ENCODE measurements around the gene SCN1B. TPM values are rescaled to one million over a fixed set of nuclear protein-coding genes. Genes with fewer than 3 reads are reported as not detected.

Gene SCN1B
- polyA plus RNA-seq, 2 of the 4 experiments (the other 2 are of a cell fraction) = 11.0 to 11.3 TPM

DNA sequence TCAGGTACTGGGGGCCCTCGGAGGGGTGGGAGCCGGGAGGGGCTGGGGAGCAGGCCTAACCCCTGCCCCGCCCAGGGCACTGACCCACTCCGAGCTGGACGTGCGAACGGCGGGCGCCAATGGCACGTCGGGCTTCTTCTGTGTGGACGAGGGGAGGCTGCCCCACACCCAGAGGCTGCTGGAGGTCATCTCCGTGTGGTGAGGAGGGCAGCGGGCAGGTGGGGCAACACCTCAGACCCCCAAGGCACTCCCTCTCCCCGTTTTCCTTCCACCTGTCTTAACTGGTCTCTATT is 29.5 kb downstream of the SCN1B start:
- DNase-seq (ENCODE audit: low read depth in 1 of 2, low spot score in 1 of 2) = no peak
- no peak for FAIRE-seq
- H3K9me3 ChIP-seq = no peaks in the 10 kb centered on the region
- WGBS (ENCODE audit: missing lambda C conversion rate) = 57% methylated on average over 14 of the region's 15 CpGs
- no peak for ATAC-seq
- H3K4me3 ChIP-seq = no peak overlapping the region
- ChIA-PET CTCF (interaction anchor here (0.6 to 18.1 kb wide), 9 partner anchors 7 to 218 kb away, joined by 3 to 374 read pairs (median 12); partner anchors contain the start of genes FXYD3, HPN and LGI4), POLR2A (no interaction called here)
- TF ChIP-seq MYC (IDR thresholded peaks at IDR 0.05; ENCODE audit: borderline replicate concordance, low read length) (no peak), FOSB (CRISPR knock-in tag; IDR thresholded peaks at IDR 0.05) (no peak), POLR2A (IDR thresholded peaks at IDR 0.05; ENCODE audit: low read length) (no peak), POLR2AphosphoS2 (conservative IDR thresholded peaks at IDR 0.05; ENCODE audit: low read length) (no peak), TP53 (CRISPR knock-in tag; IDR thresholded peaks at IDR 0.05) (no peak), NR3C1 (IDR thresholded peaks at IDR 0.05) (no peak), CEBPB (IDR thresholded peaks at IDR 0.05) (no peak), KDM5A (IDR thresholded peaks at IDR 0.05) (no peak)
- H3K27ac ChIP-seq = no peak overlapping the region
- peaks cover 9% of the 10 kb centered on the region; the same call in 2 of the 3 replicates for H3K4me1 ChIP-seq
- H3K4me2 ChIP-seq = no peak overlapping the region

DNA sequence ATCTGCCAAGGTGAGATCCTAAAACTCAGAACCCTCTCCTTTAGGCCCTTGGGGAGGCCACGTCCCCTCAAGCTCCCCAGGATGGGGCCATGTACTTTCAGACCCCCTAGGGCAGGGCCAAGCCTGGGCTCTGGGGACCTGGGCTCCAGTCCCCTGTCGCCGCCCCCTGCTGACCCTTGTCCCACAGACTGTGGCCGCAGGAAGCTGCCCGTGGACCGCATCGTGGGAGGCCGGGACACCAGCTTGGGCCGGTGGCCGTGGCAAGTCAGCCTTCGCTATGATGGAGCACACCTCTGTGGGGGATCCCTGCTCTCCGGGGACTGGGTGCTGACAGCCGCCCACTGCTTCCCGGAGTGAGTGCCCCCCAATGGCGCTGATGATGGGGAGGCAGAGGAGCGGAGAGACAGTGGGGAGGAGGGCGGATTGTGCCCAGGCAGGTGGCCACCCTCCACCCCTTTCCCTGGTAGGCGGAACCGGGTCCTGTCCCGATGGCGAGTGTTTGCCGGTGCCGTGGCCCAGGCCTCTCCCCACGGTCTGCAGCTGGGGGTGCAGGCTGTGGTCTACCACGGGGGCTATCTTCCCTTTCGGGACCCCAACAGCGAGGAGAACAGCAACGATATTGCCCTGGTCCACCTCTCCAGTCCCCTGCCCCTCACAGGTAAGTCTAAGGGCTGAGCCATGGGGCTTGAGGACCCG is 30.0 kb downstream of the SCN1B start:
- no peaks in the 10 kb centered on the region for H3K9me3 ChIP-seq
- WGBS (ENCODE audit: missing lambda C conversion rate) = 71% methylated on average over 24 of the region's 29 CpGs
- no peak for FAIRE-seq
- DNase-seq (ENCODE audit: low read depth in 1 of 2, low spot score in 1 of 2) = no peak
- TF ChIP-seq, protein P1, sequence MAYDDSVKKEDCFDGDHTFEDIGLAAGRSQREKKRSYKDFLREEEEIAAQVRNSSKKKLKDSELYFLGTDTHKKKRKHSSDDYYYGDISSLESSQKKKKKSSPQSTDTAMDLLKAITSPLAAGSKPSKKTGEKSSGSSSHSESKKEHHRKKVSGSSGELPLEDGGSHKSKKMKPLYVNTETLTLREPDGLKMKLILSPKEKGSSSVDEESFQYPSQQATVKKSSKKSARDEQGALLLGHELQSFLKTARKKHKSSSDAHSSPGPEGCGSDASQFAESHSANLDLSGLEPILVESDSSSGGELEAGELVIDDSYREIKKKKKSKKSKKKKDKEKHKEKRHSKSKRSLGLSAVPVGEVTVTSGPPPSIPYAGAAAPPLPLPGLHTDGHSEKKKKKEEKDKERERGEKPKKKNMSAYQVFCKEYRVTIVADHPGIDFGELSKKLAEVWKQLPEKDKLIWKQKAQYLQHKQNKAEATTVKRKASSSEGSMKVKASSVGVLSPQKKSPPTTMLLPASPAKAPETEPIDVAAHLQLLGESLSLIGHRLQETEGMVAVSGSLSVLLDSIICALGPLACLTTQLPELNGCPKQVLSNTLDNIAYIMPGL (CRISPR knock-in tag; IDR thresholded peaks at IDR 0.05; ENCODE audit: borderline replicate concordance) = no peak
- no peak for TF ChIP-seq CHD2 (IDR thresholded peaks at IDR 0.05; ENCODE audit: low read length, partially characterized antibody)
- TF ChIP-seq CHD4 (IDR thresholded peaks at IDR 0.05; ENCODE audit: borderline replicate concordance) = no peak
- TF ChIP-seq, protein P2, sequence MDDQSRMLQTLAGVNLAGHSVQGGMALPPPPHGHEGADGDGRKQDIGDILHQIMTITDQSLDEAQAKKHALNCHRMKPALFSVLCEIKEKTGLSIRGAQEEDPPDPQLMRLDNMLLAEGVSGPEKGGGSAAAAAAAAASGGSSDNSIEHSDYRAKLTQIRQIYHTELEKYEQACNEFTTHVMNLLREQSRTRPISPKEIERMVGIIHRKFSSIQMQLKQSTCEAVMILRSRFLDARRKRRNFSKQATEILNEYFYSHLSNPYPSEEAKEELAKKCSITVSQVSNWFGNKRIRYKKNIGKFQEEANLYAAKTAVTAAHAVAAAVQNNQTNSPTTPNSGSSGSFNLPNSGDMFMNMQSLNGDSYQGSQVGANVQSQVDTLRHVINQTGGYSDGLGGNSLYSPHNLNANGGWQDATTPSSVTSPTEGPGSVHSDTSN (IDR thresholded peaks at IDR 0.05) = no peak
- no peak for TF ChIP-seq HEYL (CRISPR knock-in tag; IDR thresholded peaks at IDR 0.05)
- no peak for TF ChIP-seq RNF2 (IDR thresholded peaks at IDR 0.05; ENCODE audit: borderline replicate concordance, low read depth)
- TF ChIP-seq, protein P3, sequence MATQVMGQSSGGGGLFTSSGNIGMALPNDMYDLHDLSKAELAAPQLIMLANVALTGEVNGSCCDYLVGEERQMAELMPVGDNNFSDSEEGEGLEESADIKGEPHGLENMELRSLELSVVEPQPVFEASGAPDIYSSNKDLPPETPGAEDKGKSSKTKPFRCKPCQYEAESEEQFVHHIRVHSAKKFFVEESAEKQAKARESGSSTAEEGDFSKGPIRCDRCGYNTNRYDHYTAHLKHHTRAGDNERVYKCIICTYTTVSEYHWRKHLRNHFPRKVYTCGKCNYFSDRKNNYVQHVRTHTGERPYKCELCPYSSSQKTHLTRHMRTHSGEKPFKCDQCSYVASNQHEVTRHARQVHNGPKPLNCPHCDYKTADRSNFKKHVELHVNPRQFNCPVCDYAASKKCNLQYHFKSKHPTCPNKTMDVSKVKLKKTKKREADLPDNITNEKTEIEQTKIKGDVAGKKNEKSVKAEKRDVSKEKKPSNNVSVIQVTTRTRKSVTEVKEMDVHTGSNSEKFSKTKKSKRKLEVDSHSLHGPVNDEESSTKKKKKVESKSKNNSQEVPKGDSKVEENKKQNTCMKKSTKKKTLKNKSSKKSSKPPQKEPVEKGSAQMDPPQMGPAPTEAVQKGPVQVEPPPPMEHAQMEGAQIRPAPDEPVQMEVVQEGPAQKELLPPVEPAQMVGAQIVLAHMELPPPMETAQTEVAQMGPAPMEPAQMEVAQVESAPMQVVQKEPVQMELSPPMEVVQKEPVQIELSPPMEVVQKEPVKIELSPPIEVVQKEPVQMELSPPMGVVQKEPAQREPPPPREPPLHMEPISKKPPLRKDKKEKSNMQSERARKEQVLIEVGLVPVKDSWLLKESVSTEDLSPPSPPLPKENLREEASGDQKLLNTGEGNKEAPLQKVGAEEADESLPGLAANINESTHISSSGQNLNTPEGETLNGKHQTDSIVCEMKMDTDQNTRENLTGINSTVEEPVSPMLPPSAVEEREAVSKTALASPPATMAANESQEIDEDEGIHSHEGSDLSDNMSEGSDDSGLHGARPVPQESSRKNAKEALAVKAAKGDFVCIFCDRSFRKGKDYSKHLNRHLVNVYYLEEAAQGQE (IDR thresholded peaks at IDR 0.05) = no peak
- TF ChIP-seq HOXB13 (CRISPR knock-in tag; IDR thresholded peaks at IDR 0.05; ENCODE audit: low read depth) = no peak
- H3K4me1 ChIP-seq = peaks cover 9% of the 10 kb centered on the region; the same call in 2 of the 3 replicates
- no peak overlapping the region for H3K4me2 ChIP-seq
- POLR2A ChIA-PET = no interaction called here
- ATAC-seq = no peak
- H3K27ac ChIP-seq = no peak overlapping the region
- CTCF ChIA-PET = interaction anchor here (0.6 to 18.1 kb wide), 7 partner anchors 7 to 81 kb away, joined by 3 to 374 read pairs (median 12); partner anchors contain the start of genes HPN and LGI4
- H3K4me3 ChIP-seq = no peak overlapping the region
